Measurements from ENCODE around the gene RAC3.

DNA sequence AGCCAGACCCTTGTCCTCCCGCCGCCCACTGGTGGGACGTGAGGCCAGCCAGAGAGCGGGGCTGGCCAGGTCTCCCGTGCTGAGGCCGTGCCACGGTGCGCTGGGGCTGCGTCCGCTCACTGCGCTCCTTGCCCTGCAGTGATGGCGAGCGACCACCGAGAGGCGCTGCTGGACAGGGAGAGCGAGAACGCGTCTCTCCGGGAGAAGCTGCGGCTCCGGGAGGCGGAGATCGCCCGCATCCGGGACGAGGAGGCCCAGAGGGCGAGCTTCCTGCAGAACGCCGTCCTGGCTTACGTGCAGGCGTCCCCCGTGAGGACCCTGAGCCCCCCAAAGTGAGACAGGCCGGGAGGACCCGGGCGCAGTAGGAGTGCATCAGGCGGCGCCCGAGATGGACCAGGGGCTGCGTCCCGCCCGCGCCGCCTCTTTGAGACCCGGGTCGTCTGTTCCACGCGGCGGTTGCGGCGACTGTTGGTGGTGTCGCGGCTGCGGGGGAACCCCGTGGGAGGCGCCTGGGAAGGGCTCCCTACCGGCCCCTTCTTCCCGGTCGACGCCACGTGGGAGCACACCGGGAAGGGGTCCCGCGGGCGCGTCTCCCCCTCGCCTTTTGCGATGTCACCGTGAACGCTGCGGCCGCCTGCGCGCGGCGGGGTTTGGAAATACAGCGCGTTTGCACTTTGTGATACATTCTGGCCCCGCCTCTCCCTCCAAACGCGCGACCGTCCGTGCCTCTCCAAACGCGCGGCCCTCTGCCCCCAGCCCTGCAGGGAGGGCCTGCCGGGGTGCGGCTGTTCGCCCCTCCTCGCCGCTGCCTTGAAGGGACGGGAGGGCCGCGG lies 792 bp upstream of the RAC3 start:
- no peak for TF ChIP-seq EZH2 (IDR thresholded peaks at IDR 0.05; ENCODE audit: low read length)
- TF ChIP-seq, protein P1, sequence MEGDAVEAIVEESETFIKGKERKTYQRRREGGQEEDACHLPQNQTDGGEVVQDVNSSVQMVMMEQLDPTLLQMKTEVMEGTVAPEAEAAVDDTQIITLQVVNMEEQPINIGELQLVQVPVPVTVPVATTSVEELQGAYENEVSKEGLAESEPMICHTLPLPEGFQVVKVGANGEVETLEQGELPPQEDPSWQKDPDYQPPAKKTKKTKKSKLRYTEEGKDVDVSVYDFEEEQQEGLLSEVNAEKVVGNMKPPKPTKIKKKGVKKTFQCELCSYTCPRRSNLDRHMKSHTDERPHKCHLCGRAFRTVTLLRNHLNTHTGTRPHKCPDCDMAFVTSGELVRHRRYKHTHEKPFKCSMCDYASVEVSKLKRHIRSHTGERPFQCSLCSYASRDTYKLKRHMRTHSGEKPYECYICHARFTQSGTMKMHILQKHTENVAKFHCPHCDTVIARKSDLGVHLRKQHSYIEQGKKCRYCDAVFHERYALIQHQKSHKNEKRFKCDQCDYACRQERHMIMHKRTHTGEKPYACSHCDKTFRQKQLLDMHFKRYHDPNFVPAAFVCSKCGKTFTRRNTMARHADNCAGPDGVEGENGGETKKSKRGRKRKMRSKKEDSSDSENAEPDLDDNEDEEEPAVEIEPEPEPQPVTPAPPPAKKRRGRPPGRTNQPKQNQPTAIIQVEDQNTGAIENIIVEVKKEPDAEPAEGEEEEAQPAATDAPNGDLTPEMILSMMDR (optimal IDR thresholded peaks at IDR 0.05 in 1 of 3, IDR thresholded peaks at IDR 0.05 in 1 of 3, conservative IDR thresholded peaks at IDR 0.05 in 1 of 3; ENCODE audit: extremely low read depth in 1 of 3, insufficient read depth in 2 of 3, low read length in 3 of 3): peak; percentile 65 to 99 (median 95)
